Measurements from ENCODE around the gene ELN. TPM values are rescaled to one million over a fixed set of nuclear protein-coding genes. Genes with fewer than 3 reads are reported as not detected.

Gene ELN
- total and polyA plus RNA-seq, 2 of the 4 experiments (the other 2 are of a cell fraction): 2.2 to 14.3 TPM

GRCh38 chr7:74092321-74092963, 64.5 kb downstream of the ELN start:
- Histone ChIP-seq H3K23ac (ENCODE audit: low read depth, low read length) (no peak overlapping the region), H2AFZ (replicated peaks; ENCODE audit: low read length, poor library complexity) (peak overlapping the region; percentile 61), H3K4me3 (ENCODE audit: insufficient read depth, low read depth, low read length) (no peak overlapping the region), H3K36me3 (ENCODE audit: control insufficient read depth, insufficient read depth, low read length) (peaks cover 22% of the 10 kb centered on the region), H3K27me3 (ENCODE audit: control insufficient read depth, insufficient read depth, low read length) (no peaks in the 10 kb centered on the region), H2AK5ac (ENCODE audit: low read depth, low read length) (peak overlapping the region; percentile 91; the same call in 1 of the 2 replicates), H3K56ac (ENCODE audit: extremely low read depth, insufficient read depth, low read length) (no peak overlapping the region), H3K9me1 (ENCODE audit: insufficient read depth, low read length) (peaks cover 3% of the 10 kb centered on the region; the same call in 1 of the 2 replicates), H4K20me1 (ENCODE audit: insufficient read depth, low read length) (peaks cover 5% of the 10 kb centered on the region; the same call in 1 of the 2 replicates), H4K91ac (ENCODE audit: insufficient read depth, low read depth, low read length) (peak overlapping the region; percentile 70; the same call in 1 of the 2 replicates), H2BK15ac (ENCODE audit: low read depth, low read length) (no peak overlapping the region), H3K9ac (ENCODE audit: low read depth, low read length) (no peak overlapping the region), H3K9me3 (ENCODE audit: control insufficient read depth, insufficient read depth, low read length) (peaks cover 4% of the 10 kb centered on the region), H3K14ac (replicated peaks; ENCODE audit: low read depth, low read length) (peak overlapping the region; percentile 13; the same call in 1 of the 2 replicates), H2BK120ac (ENCODE audit: low read depth, low read length) (peak overlapping the region; percentile 92), H2AK9ac (replicated peaks; ENCODE audit: low read depth, low read length, poor library complexity) (peak overlapping the region; percentile 92), H3K4me1 (ENCODE audit: control insufficient read depth, insufficient read depth, low read length) (peaks cover 22% of the 10 kb centered on the region), H3K4ac (ENCODE audit: low read depth, low read length) (peak overlapping the region; percentile 96), H3K18ac (ENCODE audit: low read depth, low read length) (no peak overlapping the region), H3K27ac (ENCODE audit: insufficient read depth, low read length) (no peak overlapping the region; the same call in 1 of the 2 replicates), H4K8ac (ENCODE audit: low read depth in 2 of 2, low read length in 2 of 2) (peak overlapping the region in 1 of 2 experiments; percentile 72; a peak in 1 of 4 replicates), H4K5ac (ENCODE audit: low read depth, low read length) (no peak overlapping the region), H3K4me2 (ENCODE audit: low read depth, low read length) (no peak overlapping the region), H3K79me1 (ENCODE audit: low read depth in 1 of 2, low read length in 2 of 2) (peaks cover 28 to 79% of the 10 kb centered on the region in 2 experiments), H2BK20ac (ENCODE audit: low read depth, low read length) (peak overlapping the region; percentile 44; the same call in 1 of the 2 replicates), H2BK5ac (ENCODE audit: low read depth, low read length, poor library complexity, severe bottlenecking) (no peak overlapping the region)
- in situ Hi-C loops (cut with MboI; ENCODE audit: low sequenced_read_pairs) (no loop called here), intact Hi-C loops (cut with micrococcal nuclease) (no loop called here), dilution Hi-C loops (cut with HindIII; ENCODE audit: low sequenced_read_pairs, unreplicated experiment) (no loop called here)
- ChIA-PET CTCF (no interaction called here), POLR2A (ENCODE audit: unreplicated experiment) (no interaction called here)
- 65% methylated on average over 5 of the region's 13 CpGs; no CpG with 5 or more reads in 1 of the 2 experiments for WGBS, 2 experiments (ENCODE audit: extremely low coverage in 2 of 2, insufficient read length in 1 of 2)
- DNase-seq (no peak), ATAC-seq (ENCODE audit: low read depth) (no peak)
- BruUV-seq (replicated peaks): no TSS peak
- no peak for TF ChIP-seq CHD1 (IDR thresholded peaks at IDR 0.05; ENCODE audit: low read depth, low read length)
- TF ChIP-seq NFE2L2 (IDR thresholded peaks at IDR 0.05; ENCODE audit: low read depth, low read length): no peak
- TF ChIP-seq CTCF (conservative IDR thresholded peaks at IDR 0.05; ENCODE audit: low read depth, low read length): no peak
- no peak for TF ChIP-seq POLR2A (IDR thresholded peaks at IDR 0.05; ENCODE audit: low read depth, low read length)
- no peak for TF ChIP-seq USF2 (IDR thresholded peaks at IDR 0.05; ENCODE audit: low read depth, low read length)
- no peak for TF ChIP-seq CEBPB (IDR thresholded peaks at IDR 0.05; ENCODE audit: low read depth, low read length)
- no peak for TF ChIP-seq BHLHE40 (IDR thresholded peaks at IDR 0.05; ENCODE audit: low read depth, low read length)
- TF ChIP-seq MAZ (IDR thresholded peaks at IDR 0.05; ENCODE audit: borderline replicate concordance, low read depth, low read length): no peak
- TF ChIP-seq MAFK (IDR thresholded peaks at IDR 0.05; ENCODE audit: low read depth, low read length): no peak
- no peak for TF ChIP-seq FOS (IDR thresholded peaks at IDR 0.05; ENCODE audit: low read depth, low read length)
- TF ChIP-seq RFX5 (IDR thresholded peaks at IDR 0.05; ENCODE audit: low read depth, low read length): no peak
- TF ChIP-seq SMC3 (IDR thresholded peaks at IDR 0.05; ENCODE audit: low read depth, low read length): no peak
- no peak for TF ChIP-seq ELK1 (IDR thresholded peaks at IDR 0.05; ENCODE audit: borderline replicate concordance, low read depth, low read length)
- no peak for TF ChIP-seq RAD21 (IDR thresholded peaks at IDR 0.05; ENCODE audit: low read length)
- TF ChIP-seq RCOR1 (IDR thresholded peaks at IDR 0.05; ENCODE audit: insufficient replicate concordance, low read length): no peak

Data from IMR-90 (cell line).